ENCODE measurements around the gene CDH20.
A peak's percentile ranks its signal among the peaks of the same experiment; 100 is the strongest.

Gene CDH20

GRCh38 chr18:61542596-61542995 is 209.4 kb downstream of the CDH20 start:
- DNase-seq = no peak

- DNase-seq = no peak
Observed at GRCh38 chr18:61543518-61543917, 210.3 kb downstream of the CDH20 start.

- DNase-seq = no peak
Observed at GRCh38 chr18:61544178-61544577, 210.9 kb downstream of the CDH20 start.

- DNase-seq = no peak
Observed at GRCh38 chr18:61545281-61546245, 212.3 kb downstream of the CDH20 start.

GRCh38 chr18:61546590-61546989 is 213.4 kb downstream of the CDH20 start:
- no peak for DNase-seq

- DNase-seq = no peak
Observed at GRCh38 chr18:61549416-61549815, 216.2 kb downstream of the CDH20 start.

GRCh38 chr18:61549889-61550288 is 216.7 kb downstream of the CDH20 start:
- DNase-seq = no peak

- peak; percentile 27 for DNase-seq
Observed at GRCh38 chr18:61551586-61551985, 218.4 kb downstream of the CDH20 start.

GRCh38 chr18:61553045-61553659 is 219.9 kb downstream of the CDH20 start:
- DNase-seq = no peak

GRCh38 chr18:61554117-61554776 is 221.0 kb downstream of the CDH20 start:
- DNase-seq = no peak

- DNase-seq = no peak
Observed at GRCh38 chr18:61554946-61555361, 221.7 kb downstream of the CDH20 start.

GRCh38 chr18:61556316-61556715 is 223.1 kb downstream of the CDH20 start:
- DNase-seq = no peak

GRCh38 chr18:61556862-61557261 is 223.6 kb downstream of the CDH20 start:
- DNase-seq = no peak

GRCh38 chr18:61569176-61569892 is 236.1 kb downstream of the CDH20 start:
- DNase-seq = peak; percentile 29

- DNase-seq = no peak
Observed at GRCh38 chr18:61570070-61570469, 236.8 kb downstream of the CDH20 start.

GRCh38 chr18:61572084-61572655 is 238.9 kb downstream of the CDH20 start:
- no peak for DNase-seq

- no peak for DNase-seq
Observed at GRCh38 chr18:61572871-61573270, 239.6 kb downstream of the CDH20 start.

- DNase-seq = no peak
Observed at GRCh38 chr18:61574665-61575064, 241.4 kb downstream of the CDH20 start.

GRCh38 chr18:61575419-61575818 is 242.2 kb downstream of the CDH20 start:
- no peak for DNase-seq

- DNase-seq = no peak
Observed at GRCh38 chr18:61578846-61579245, 245.6 kb downstream of the CDH20 start.

- DNase-seq = no peak
Observed at GRCh38 chr18:61579581-61579980, 246.4 kb downstream of the CDH20 start.

- DNase-seq = no peak
Observed at GRCh38 chr18:61580046-61580445, 246.8 kb downstream of the CDH20 start.

Data from DMS 273 treated with DMSO at 0.1 percent for 48 hours (cell line).